Neuronal stem cell (in vitro differentiated cells): ENCODE data around the gene FKBP2.

ENCODE experiments used
- DNase-seq: peaks from one replicate; pipeline ENCODE4 v3.0.0-alpha.2; 2013; ENCODE audit warnings: low spot score
- H2AFZ ChIP-seq: one replicate; pipeline ENCODE4 v1.6.1; 2013; ENCODE audit warnings: mild to moderate bottlenecking, low read length, inconsistent platforms
- H2AK5ac ChIP-seq: 2 replicates; pipeline ENCODE4 v1.6.1; 2013; ENCODE audit warnings: low read depth, mild to moderate bottlenecking, inconsistent platforms, low read length, moderate library complexity, mixed read lengths
- H2BK120ac ChIP-seq: 2 replicates; pipeline ENCODE4 v1.6.1; 2013; ENCODE audit warnings: low read depth, mild to moderate bottlenecking, inconsistent platforms, low read length, moderate library complexity, mixed read lengths
- H2BK12ac ChIP-seq: one replicate; pipeline ENCODE4 v1.6.1; 2013; ENCODE audit warnings: low read length, inconsistent platforms
- H2BK15ac ChIP-seq: 2 replicates; pipeline ENCODE4 v1.6.1; 2013; ENCODE audit warnings: mild to moderate bottlenecking, low read length, inconsistent platforms, mixed read lengths
- H2BK5ac ChIP-seq: one replicate; pipeline ENCODE4 v1.6.1; 2013; ENCODE audit warnings: inconsistent platforms, mild to moderate bottlenecking, low read length, moderate library complexity
- H3K14ac ChIP-seq: one replicate; pipeline ENCODE4 v1.6.1; 2013; ENCODE audit warnings: low read length, inconsistent platforms
- H3K18ac ChIP-seq: 2 replicates; pipeline ENCODE4 v1.6.1; 2013; ENCODE audit warnings: low read length, inconsistent platforms
- H3K23ac ChIP-seq: 2 replicates; pipeline ENCODE4 v1.6.1; 2013; ENCODE audit warnings: low read depth, mild to moderate bottlenecking, mixed read lengths, low read length, inconsistent platforms; ENCODE audit not compliant: poor library complexity
- H3K27ac ChIP-seq: replicated peaks from 3 replicates; pipeline ENCODE4 v1.5.1; 2013; ENCODE audit warnings: low read length, inconsistent platforms
- H3K27me3 ChIP-seq, 3 experiments: 2 replicates each; pipeline ENCODE4 v1.6.1; 2013; ENCODE audit warnings: low read length in 3 of 3, mild to moderate bottlenecking in 2 of 3, inconsistent platforms in 1 of 3, low read depth in 1 of 3, mixed read lengths in 1 of 3, moderate library complexity in 1 of 3; ENCODE audit not compliant: control insufficient read depth in 3 of 3, insufficient read depth in 3 of 3
- H3K36me3 ChIP-seq, 2 donors: replicated peaks in 1 of 2; 2 replicates each; pipeline ENCODE4 v1.6.1; 2013; ENCODE audit warnings: low read length in 2 of 2; ENCODE audit not compliant: control insufficient read depth in 2 of 2, insufficient read depth in 2 of 2
- H3K4ac ChIP-seq: 2 replicates; pipeline ENCODE4 v1.6.1; 2013; ENCODE audit warnings: inconsistent platforms, mild to moderate bottlenecking, low read length, moderate library complexity
- H3K4me1 ChIP-seq, 2 donors: 1 replicate in 1 of 2; 2 replicates in 1 of 2; pipeline ENCODE4 v1.6.1; 2013; ENCODE audit warnings: low read length in 2 of 2, low read depth in 1 of 2; ENCODE audit not compliant: control insufficient read depth in 2 of 2, insufficient read depth in 1 of 2
- H3K4me2 ChIP-seq: one replicate; pipeline ENCODE4 v1.6.1; 2013; ENCODE audit warnings: mild to moderate bottlenecking, low read length, inconsistent platforms; ENCODE audit not compliant: insufficient read depth, poor library complexity, severe bottlenecking
- H3K4me3 ChIP-seq, 2 donors: 2 replicates each; pipeline ENCODE4 v1.5.1; 2013; ENCODE audit warnings: low read length in 2 of 2, mild to moderate bottlenecking in 2 of 2, inconsistent platforms in 1 of 2, moderate library complexity in 1 of 2
- H3K79me1 ChIP-seq: one replicate; pipeline ENCODE4 v1.6.1; 2013; ENCODE audit warnings: low read depth, mild to moderate bottlenecking, inconsistent platforms, low read length, moderate library complexity
- H3K9ac ChIP-seq: one replicate; pipeline ENCODE4 v1.6.1; 2013; ENCODE audit warnings: mild to moderate bottlenecking, low read depth, low read length, inconsistent platforms; ENCODE audit not compliant: poor library complexity
- H3K9me3 ChIP-seq, 2 donors: replicated peaks in 1 of 2; 2 replicates each; pipeline versions ENCODE3 to v1.6.1; 2013; ENCODE audit warnings: low read length in 2 of 2, mild to moderate bottlenecking in 2 of 2, inconsistent platforms in 1 of 2, low read depth in 1 of 2, mixed read lengths in 1 of 2, moderate library complexity in 1 of 2; ENCODE audit not compliant: control insufficient read depth in 2 of 2, insufficient read depth in 1 of 2
- H4K8ac ChIP-seq: one replicate; pipeline ENCODE4 v1.6.1; 2013; ENCODE audit warnings: low read depth, mild to moderate bottlenecking, inconsistent platforms, low read length, moderate library complexity
- H4K91ac ChIP-seq: one replicate; pipeline ENCODE4 v1.6.1; 2013; ENCODE audit warnings: low read length, low read depth, mild to moderate bottlenecking, inconsistent platforms; ENCODE audit not compliant: poor library complexity
- WGBS, 2 donors: extraction: QIAGEN DNeasy Blood & Tissue Kit; methylation state at CpG; one replicate each; pipeline ENCODE4 v1.1.7; 2013; ENCODE audit warnings: missing lambda C conversion rate in 2 of 2, mixed read lengths in 1 of 2; ENCODE audit not compliant: insufficient read length in 2 of 2, insufficient replicate concordance in 1 of 2; ENCODE audit errors: extremely low coverage in 2 of 2; 5-methylcytosine and 5-hydroxymethylcytosine counted together

Gene FKBP2

DNA sequence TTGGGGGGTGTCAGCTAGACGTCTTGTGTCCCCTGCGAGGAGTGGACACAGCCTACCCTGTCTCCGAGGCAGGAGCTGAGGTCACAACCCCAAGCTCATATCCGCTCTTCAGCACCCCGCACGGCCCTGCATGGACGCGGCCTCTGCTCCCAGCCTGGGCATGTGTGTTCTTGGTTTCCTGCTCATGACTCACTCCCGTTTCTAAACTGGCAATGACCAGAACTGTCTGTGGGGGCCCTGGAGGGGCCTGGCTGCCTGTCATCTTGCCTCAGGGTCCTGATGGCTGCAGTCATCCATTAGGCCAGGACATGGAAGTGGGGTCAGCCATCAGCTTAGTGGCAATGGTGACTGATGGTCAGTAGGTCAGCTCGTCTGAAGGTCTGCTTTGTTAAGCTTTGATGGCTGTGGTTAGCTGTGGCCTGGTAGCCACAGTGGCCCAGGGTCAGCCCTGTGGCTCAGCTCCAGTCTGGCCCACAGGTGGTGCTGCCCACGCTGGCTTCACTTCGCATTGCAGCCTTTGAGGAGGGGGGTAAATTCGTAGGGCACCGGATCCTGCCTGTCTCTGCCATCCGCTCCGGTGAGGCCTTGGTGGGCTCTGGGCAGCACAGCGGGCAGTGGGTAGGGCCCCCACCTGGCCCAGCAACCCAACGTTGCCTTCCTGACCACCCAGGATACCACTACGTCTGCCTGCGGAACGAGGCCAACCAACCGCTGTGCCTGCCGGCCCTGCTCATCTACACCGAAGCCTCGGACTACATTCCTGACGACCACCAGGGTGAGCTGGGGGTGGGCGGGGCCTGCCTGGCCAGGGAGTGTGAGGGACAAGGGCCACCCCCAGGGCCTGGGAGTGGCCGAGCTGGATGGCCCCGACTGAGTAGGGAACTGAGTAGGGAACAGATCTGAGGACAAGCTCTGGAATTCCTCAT is 22.4 kb downstream of the FKBP2 start:
- no CpG with 5 or more reads among the region's 29 CpGs for WGBS, 2 donors
- peak overlapping the region; percentile 36 for H2AK5ac ChIP-seq

DNA sequence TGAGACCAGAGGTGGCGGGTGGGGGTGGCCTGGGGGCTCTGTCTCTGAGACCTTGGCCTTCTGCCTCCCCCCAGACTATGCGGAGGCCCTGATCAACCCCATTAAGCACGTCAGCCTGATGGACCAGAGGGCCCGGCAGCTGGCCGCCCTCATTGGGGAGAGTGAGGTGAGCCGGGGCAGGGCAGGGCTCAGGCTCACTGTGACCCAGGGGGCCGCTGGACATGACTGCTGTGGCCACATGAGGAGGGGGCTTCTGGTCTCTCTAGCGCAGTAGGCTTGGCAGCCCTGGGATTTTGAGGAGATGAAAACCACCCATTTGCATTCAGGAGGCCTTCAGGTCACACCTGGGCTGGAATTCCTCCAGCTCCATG is 23.0 kb downstream of the FKBP2 start:
- no peaks in the 10 kb centered on the region for H3K9me3 ChIP-seq
- peak overlapping the region; percentile 82 for H2BK5ac ChIP-seq
- H3K27me3 ChIP-seq, result no peaks in the 10 kb centered on the region
- no peak overlapping the region for H4K8ac ChIP-seq
- peak overlapping the region; percentile 70 for H2AK5ac ChIP-seq
- no peak overlapping the region for H3K4me3 ChIP-seq
- peak overlapping the region; percentile 53 for H3K4ac ChIP-seq
- no peak for DNase-seq
- peak overlapping the region; percentile 2 for H3K4me2 ChIP-seq
- no peak overlapping the region for H3K23ac ChIP-seq
- no CpG with 5 or more reads among the region's 8 CpGs for WGBS, 2 donors
- H3K79me1 ChIP-seq, result peaks cover 5% of the 10 kb centered on the region
- no peak overlapping the region for H3K9ac ChIP-seq
- H2AFZ ChIP-seq, result no peak overlapping the region
- H2BK120ac ChIP-seq, result no peak overlapping the region
- H3K36me3 ChIP-seq, result peaks cover 40 to 71% of the 10 kb centered on the region in 2 donors
- H3K18ac ChIP-seq, result no peak overlapping the region
- H3K27ac ChIP-seq, result no peak overlapping the region
- no peak overlapping the region for H2BK15ac ChIP-seq
- no peak overlapping the region for H3K14ac ChIP-seq
- peaks cover 4 to 11% of the 10 kb centered on the region in 2 donors for H3K4me1 ChIP-seq
- H2BK12ac ChIP-seq, result no peak overlapping the region
- no peak overlapping the region for H4K91ac ChIP-seq

More for the DNA sequence above, 22.4 kb downstream of the FKBP2 start:
- Histone ChIP-seq H4K91ac (no peak overlapping the region), H3K23ac (no peak overlapping the region), H3K9me3 (no peaks in the 10 kb centered on the region), H3K36me3 (peaks cover 45 to 78% of the 10 kb centered on the region in 2 donors), H3K4me1 (peaks cover 0 to 4% of the 10 kb centered on the region in 2 donors), H3K14ac (no peak overlapping the region), H3K79me1 (peaks cover 5% of the 10 kb centered on the region), H3K27me3 (no peaks in the 10 kb centered on the region), H3K9ac (peak overlapping the region; percentile 72), H3K18ac (peak overlapping the region; percentile 54), H3K4me2 (peak overlapping the region; percentile 2), H3K4me3 (no peak overlapping the region), H2BK15ac (no peak overlapping the region), H2BK12ac (no peak overlapping the region), H3K4ac (no peak overlapping the region), H3K27ac (peak overlapping the region; percentile 41), H2AFZ (no peak overlapping the region), H2BK5ac (peak overlapping the region; percentile 82), H4K8ac (peak overlapping the region; percentile 76), H2BK120ac (no peak overlapping the region)
- no peak for DNase-seq

DNA sequence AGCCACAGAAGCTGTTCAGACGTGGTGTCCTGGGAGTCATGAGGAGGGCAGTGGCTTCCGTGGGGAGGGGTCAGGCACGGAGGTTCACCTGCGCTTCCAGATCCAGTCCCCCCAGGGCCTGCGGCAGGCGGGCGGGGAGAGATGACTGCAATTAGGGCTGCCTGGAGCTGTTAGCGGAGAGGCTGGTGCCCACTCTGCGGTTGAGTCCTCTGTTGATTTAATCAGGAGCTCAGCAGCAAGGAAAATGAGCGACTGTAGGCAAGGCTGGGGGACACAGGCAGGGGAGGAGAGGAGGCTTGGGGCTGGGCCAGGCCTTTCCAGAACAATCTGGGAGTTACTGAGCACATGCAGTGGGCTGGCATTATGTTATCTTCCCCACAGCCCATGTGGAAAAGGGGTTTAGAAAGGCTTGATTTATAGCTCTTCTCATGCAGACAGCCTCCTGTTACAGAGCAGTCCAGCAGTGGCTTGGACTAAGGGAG is 23.5 kb downstream of the FKBP2 start:
- Histone ChIP-seq H3K23ac (no peak overlapping the region), H4K8ac (peak overlapping the region; percentile 43), H3K27me3 (no peaks in the 10 kb centered on the region), H3K9me3 (no peaks in the 10 kb centered on the region), H3K4me3 (no peak overlapping the region), H3K4ac (peak overlapping the region; percentile 53), H3K4me1 (peaks cover 7 to 11% of the 10 kb centered on the region in 2 donors), H2BK12ac (no peak overlapping the region), H3K36me3 (peaks cover 37 to 67% of the 10 kb centered on the region in 2 donors), H3K18ac (peak overlapping the region; percentile 8), H2AK5ac (peak overlapping the region; percentile 70), H3K79me1 (peaks cover 5% of the 10 kb centered on the region), H3K14ac (no peak overlapping the region), H2BK5ac (peak overlapping the region; percentile 82), H2BK120ac (no peak overlapping the region), H3K27ac (no peak overlapping the region), H2BK15ac (no peak overlapping the region), H3K4me2 (no peak overlapping the region), H3K9ac (peak overlapping the region; percentile 30), H2AFZ (no peak overlapping the region), H4K91ac (no peak overlapping the region)
- DNase-seq, result no peak
- WGBS, 2 donors, result no CpG with 5 or more reads among the region's 10 CpGs
